GM12891 (cell line): Measurements from ENCODE around the gene CNTLN.

Experiments
- POLR2A ChIP-seq: IDR thresholded peaks from 2 replicates; pipeline ENCODE4 v1.6.1; 2011; ENCODE audit warnings: low read depth, low read length, control low read depth
- POLR2AphosphoS5 ChIP-seq: IDR thresholded peaks from 2 replicates; pipeline ENCODE4 v1.6.1; 2011; ENCODE audit warnings: low read depth, low read length, control low read depth

DNA sequence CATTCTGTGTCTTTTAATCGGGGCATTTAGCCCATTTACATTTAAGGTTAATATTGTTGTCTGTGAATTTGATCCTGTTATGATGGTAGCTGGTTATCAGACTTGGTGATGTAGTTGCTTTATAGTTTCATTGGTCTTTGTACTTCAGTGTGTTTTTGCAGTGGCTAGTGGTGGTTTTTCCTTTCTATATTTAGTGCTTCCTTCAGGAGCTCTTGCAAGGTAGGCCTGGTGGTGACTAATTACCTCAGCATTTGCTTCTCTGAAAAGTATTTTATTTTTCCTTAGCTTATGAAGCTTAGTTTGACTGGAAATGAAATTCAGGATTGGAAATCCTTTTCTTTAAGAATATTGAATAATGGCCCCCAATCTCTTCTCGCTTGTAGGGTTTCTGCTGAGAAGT, 156.9 kb downstream of the CNTLN start:
- TF ChIP-seq POLR2AphosphoS5 (no peak), POLR2A (no peak)
